Measurements from ENCODE around the gene HEPHL1. TPM values are rescaled to one million over a fixed set of nuclear protein-coding genes. Genes with fewer than 3 reads are reported as not detected.

Gene HEPHL1
- total and polyA plus RNA-seq, 2 donors (not counting 1 experiment from before 2014, with no cell fraction given): not detected

DNA sequence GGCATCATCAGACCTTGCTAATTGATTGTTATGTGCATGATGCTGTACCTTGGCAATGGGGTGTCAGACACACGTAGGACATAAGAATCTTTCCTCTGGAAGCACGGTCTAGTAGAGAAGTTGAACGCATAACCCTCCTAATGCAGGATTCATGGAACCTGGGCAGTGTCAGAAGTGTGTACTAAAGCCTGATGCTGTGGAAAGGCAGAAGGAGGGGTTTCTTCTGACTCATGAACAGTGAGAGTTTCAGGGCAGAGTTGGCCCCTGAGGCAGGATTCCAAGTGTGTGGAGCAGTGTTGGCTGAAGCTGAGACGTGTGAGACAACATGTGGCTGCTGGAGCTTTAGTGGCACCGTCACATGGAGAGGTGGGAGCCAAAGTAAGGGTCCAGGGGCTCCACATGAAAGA, 111.0 kb downstream of the HEPHL1 start:
- Histone ChIP-seq H3K9me3 (ENCODE audit: control insufficient read depth, insufficient read depth, low read depth, low read length) (no peaks in the 10 kb centered on the region), H3K4me1 (ENCODE audit: control insufficient read depth, extremely low read depth, insufficient read depth, low read length) (peaks cover 27% of the 10 kb centered on the region), H3K9ac (ENCODE audit: insufficient read depth, low read length) (no peak overlapping the region), H3K27me3 (ENCODE audit: control insufficient read depth, insufficient read depth, low read length) (no peaks in the 10 kb centered on the region), H3K27ac (ENCODE audit: insufficient read depth, low read length) (peak overlapping the region; percentile 54), H3K79me2 (ENCODE audit: control insufficient read depth, insufficient read depth, low read length) (peaks cover 65% of the 10 kb centered on the region), H3K4me3 (replicated peaks in 1 of 4; ENCODE audit: control extremely low read depth in 1 of 4, insufficient read depth in 1 of 4, low read depth in 3 of 4, low read length in 4 of 4) (peak overlapping the region in 3 of 4 experiments; percentile 3 to 88 (median 5)), H3K36me3 (ENCODE audit: control insufficient read depth, insufficient read depth, low read length) (no peaks in the 10 kb centered on the region), H2AFZ (ENCODE audit: low read length) (no peak overlapping the region), H4K20me1 (ENCODE audit: control insufficient read depth, extremely low read depth, insufficient read depth, low read length) (no peaks in the 10 kb centered on the region), H3K4me2 (ENCODE audit: extremely low read depth, insufficient read depth, low read length) (peak overlapping the region; percentile 95)
- TF ChIP-seq, protein P1, sequence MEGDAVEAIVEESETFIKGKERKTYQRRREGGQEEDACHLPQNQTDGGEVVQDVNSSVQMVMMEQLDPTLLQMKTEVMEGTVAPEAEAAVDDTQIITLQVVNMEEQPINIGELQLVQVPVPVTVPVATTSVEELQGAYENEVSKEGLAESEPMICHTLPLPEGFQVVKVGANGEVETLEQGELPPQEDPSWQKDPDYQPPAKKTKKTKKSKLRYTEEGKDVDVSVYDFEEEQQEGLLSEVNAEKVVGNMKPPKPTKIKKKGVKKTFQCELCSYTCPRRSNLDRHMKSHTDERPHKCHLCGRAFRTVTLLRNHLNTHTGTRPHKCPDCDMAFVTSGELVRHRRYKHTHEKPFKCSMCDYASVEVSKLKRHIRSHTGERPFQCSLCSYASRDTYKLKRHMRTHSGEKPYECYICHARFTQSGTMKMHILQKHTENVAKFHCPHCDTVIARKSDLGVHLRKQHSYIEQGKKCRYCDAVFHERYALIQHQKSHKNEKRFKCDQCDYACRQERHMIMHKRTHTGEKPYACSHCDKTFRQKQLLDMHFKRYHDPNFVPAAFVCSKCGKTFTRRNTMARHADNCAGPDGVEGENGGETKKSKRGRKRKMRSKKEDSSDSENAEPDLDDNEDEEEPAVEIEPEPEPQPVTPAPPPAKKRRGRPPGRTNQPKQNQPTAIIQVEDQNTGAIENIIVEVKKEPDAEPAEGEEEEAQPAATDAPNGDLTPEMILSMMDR (conservative IDR thresholded peaks at IDR 0.05 in 1 of 2, IDR thresholded peaks at IDR 0.05 in 1 of 2; ENCODE audit: low read depth in 1 of 2, low read length in 2 of 2): no peak
- no peak for TF ChIP-seq EZH2 (IDR thresholded peaks at IDR 0.05; ENCODE audit: low read length, missing control alignments)
- peak; percentile 91 to 92 for DNase-seq (ENCODE audit: low read depth in 2 of 2)

DNA sequence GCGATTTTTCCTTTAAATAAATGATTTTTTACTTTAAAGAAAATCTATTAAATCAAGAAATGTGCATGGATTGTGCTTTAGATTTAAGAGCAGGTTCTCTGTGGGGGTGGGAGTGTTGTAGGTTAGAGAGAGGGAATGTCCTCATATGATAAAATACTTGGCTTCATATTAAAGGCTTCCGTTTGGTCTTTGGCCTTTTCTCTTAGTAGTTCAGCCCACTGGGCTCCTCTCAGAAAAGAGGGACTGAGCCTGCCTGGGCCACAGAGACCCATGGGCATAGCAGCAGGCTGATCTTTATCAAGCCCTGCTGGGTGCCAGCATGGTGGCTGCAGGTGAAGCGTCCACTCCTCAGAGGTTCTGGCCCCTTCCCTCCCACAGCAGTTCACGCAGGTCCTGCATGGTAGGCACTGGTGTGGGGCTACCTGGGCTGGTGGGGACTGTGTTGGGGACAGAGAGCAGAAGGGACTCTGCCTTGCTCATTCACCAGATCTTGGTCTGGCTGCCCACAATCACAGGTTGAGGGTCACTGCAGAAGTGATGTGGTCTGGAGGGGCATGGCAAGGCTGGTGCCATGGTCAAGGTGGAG, 111.8 kb downstream of the HEPHL1 start:
- no peaks in the 10 kb centered on the region for H3K27me3 ChIP-seq (ENCODE audit: control insufficient read depth, insufficient read depth, low read length)
- DNase-seq (ENCODE audit: low read depth in 2 of 2): no peak
- no peak overlapping the region for H2AFZ ChIP-seq (ENCODE audit: low read length)
- no peak overlapping the region for H3K9ac ChIP-seq (ENCODE audit: insufficient read depth, low read length)
- H3K4me1 ChIP-seq (ENCODE audit: control insufficient read depth, extremely low read depth, insufficient read depth, low read length): peaks cover 27% of the 10 kb centered on the region
- H3K27ac ChIP-seq (ENCODE audit: insufficient read depth, low read length): no peak overlapping the region
- no peak overlapping the region for H3K4me2 ChIP-seq (ENCODE audit: extremely low read depth, insufficient read depth, low read length)
- no peaks in the 10 kb centered on the region for H3K9me3 ChIP-seq (ENCODE audit: control insufficient read depth, insufficient read depth, low read depth, low read length)
- no peaks in the 10 kb centered on the region for H3K36me3 ChIP-seq (ENCODE audit: control insufficient read depth, insufficient read depth, low read length)
- no peak for TF ChIP-seq EZH2 (IDR thresholded peaks at IDR 0.05; ENCODE audit: low read length, missing control alignments)
- TF ChIP-seq, protein P1 (conservative IDR thresholded peaks at IDR 0.05 in 1 of 2, IDR thresholded peaks at IDR 0.05 in 1 of 2; ENCODE audit: low read depth in 1 of 2, low read length in 2 of 2): no peak
- H4K20me1 ChIP-seq (ENCODE audit: control insufficient read depth, extremely low read depth, insufficient read depth, low read length): no peaks in the 10 kb centered on the region
- H3K4me3 ChIP-seq (replicated peaks in 1 of 4; ENCODE audit: control extremely low read depth in 1 of 4, insufficient read depth in 1 of 4, low read depth in 3 of 4, low read length in 4 of 4): no peak overlapping the region
- H3K79me2 ChIP-seq (ENCODE audit: control insufficient read depth, insufficient read depth, low read length): peaks cover 70% of the 10 kb centered on the region

DNA sequence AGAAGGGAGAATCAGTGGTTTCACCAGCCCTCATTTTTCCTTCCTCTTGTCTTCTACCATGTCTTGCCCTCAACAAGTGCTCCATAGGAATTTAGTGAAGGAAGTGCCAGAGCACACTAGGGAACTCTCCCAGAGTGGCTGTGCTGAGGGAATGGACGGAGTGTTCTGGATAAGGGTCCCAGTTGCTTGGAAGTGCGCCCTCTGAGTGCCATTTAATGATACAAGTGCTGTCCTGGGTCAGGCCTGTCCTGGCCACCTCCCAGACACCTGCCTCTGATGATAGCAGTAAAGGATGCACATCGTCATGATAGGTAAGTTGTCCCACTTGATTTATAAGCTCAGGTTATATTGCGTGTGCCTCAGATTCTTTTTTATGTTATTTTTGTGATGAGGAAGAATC, 112.6 kb downstream of the HEPHL1 start:
- Histone ChIP-seq H2AFZ (ENCODE audit: low read length) (no peak overlapping the region), H3K4me3 (replicated peaks in 1 of 4; ENCODE audit: control extremely low read depth in 1 of 4, insufficient read depth in 1 of 4, low read depth in 3 of 4, low read length in 4 of 4) (no peak overlapping the region), H3K4me1 (ENCODE audit: control insufficient read depth, extremely low read depth, insufficient read depth, low read length) (peaks cover 27% of the 10 kb centered on the region), H3K36me3 (ENCODE audit: control insufficient read depth, insufficient read depth, low read length) (no peaks in the 10 kb centered on the region), H3K9ac (ENCODE audit: insufficient read depth, low read length) (no peak overlapping the region), H3K79me2 (ENCODE audit: control insufficient read depth, insufficient read depth, low read length) (peaks cover 78% of the 10 kb centered on the region), H3K27ac (ENCODE audit: insufficient read depth, low read length) (no peak overlapping the region), H4K20me1 (ENCODE audit: control insufficient read depth, extremely low read depth, insufficient read depth, low read length) (no peaks in the 10 kb centered on the region), H3K4me2 (ENCODE audit: extremely low read depth, insufficient read depth, low read length) (no peak overlapping the region), H3K9me3 (ENCODE audit: control insufficient read depth, insufficient read depth, low read depth, low read length) (no peaks in the 10 kb centered on the region), H3K27me3 (ENCODE audit: control insufficient read depth, insufficient read depth, low read length) (no peaks in the 10 kb centered on the region)
- no peak for TF ChIP-seq EZH2 (IDR thresholded peaks at IDR 0.05; ENCODE audit: low read length, missing control alignments)
- TF ChIP-seq, protein P1 (conservative IDR thresholded peaks at IDR 0.05 in 1 of 2, IDR thresholded peaks at IDR 0.05 in 1 of 2; ENCODE audit: low read depth in 1 of 2, low read length in 2 of 2): no peak
- no peak for DNase-seq (ENCODE audit: low read depth in 2 of 2)
